A204.1 (cell line): Measurements from ENCODE around the gene C11orf21.

Source experiments
- FAIRE-seq: peaks from 2 replicates; lab custom pipeline; 2012; peaks lifted over from hg19 to GRCh38; lab: Jason Lieb, UNC

Gene C11orf21

GRCh38 chr11:2270322-2271076 lies 31.2 kb downstream of the C11orf21 start, which contains the start of gene ASCL2:
Gene ASCL2 (minus strand): TSS chr11:2270588. CDS start chr11:2270332, 256 bp downstream.
- no peak for FAIRE-seq

GRCh38 chr11:2269601-2270321 lies 32.0 kb downstream of the C11orf21 start:
- no peak for FAIRE-seq

GRCh38 chr11:2268729-2269600 lies 32.8 kb downstream of the C11orf21 start:
- no peak for FAIRE-seq

- FAIRE-seq = no peak
Measured at GRCh38 chr11:2267851-2268728, 33.6 kb downstream of the C11orf21 start.

- FAIRE-seq = no peak
Measured at GRCh38 chr11:2267306-2267850, 34.3 kb downstream of the C11orf21 start.

- no peak for FAIRE-seq
Measured at GRCh38 chr11:2266586-2267305, 35.0 kb downstream of the C11orf21 start.

- no peak for FAIRE-seq
Measured at GRCh38 chr11:2265854-2266585, 35.7 kb downstream of the C11orf21 start.

GRCh38 chr11:2265396-2265795 lies 36.3 kb downstream of the C11orf21 start:
- no peak for FAIRE-seq

- no peak for FAIRE-seq
Measured at GRCh38 chr11:2264366-2265053, 37.2 kb downstream of the C11orf21 start.

GRCh38 chr11:2263724-2264360 lies 37.9 kb downstream of the C11orf21 start:
- no peak for FAIRE-seq

GRCh38 chr11:2263071-2263565 lies 38.6 kb downstream of the C11orf21 start:
- no peak for FAIRE-seq

- FAIRE-seq = no peak
Measured at GRCh38 chr11:2262301-2263070, 39.2 kb downstream of the C11orf21 start.

GRCh38 chr11:2261436-2262230 lies 40.1 kb downstream of the C11orf21 start:
- FAIRE-seq = no peak

- no peak for FAIRE-seq
Measured at GRCh38 chr11:2260491-2261364, 41.0 kb downstream of the C11orf21 start.

- no peak for FAIRE-seq
Measured at GRCh38 chr11:2259897-2260451, 41.7 kb downstream of the C11orf21 start.

GRCh38 chr11:2259466-2259830 lies 42.3 kb downstream of the C11orf21 start:
- FAIRE-seq = no peak
